K562 (cell line): ENCODE measurements around the gene ERBB3. TPM values are rescaled to one million over a fixed set of nuclear protein-coding genes. Genes with fewer than 3 reads are reported as not detected.

Experiments
- BHLHE40 ChIP-seq: IDR thresholded peaks from 2 replicates; pipeline ENCODE4 v1.6.1; 2011; ENCODE audit warnings: low read length, improper control_type of control experiment
- SIN3A ChIP-seq, 2 experiments: fragments of 150-350 bp in 1 of 2; IDR thresholded peaks; 2 replicates each; pipeline ENCODE4 v1.6.1; 2011 to 2016; ENCODE audit warnings: borderline replicate concordance in 2 of 2, low read depth in 2 of 2, low read length in 2 of 2, mild to moderate bottlenecking in 2 of 2, moderate library complexity in 2 of 2; ENCODE audit not compliant: control insufficient read depth in 1 of 2
- STAG1 ChIP-seq: sonication (generic); formaldehyde crosslinking; IDR thresholded peaks from 2 replicates; pipeline ENCODE4 v1.5.0; 2020; ENCODE audit warnings: missing genetic modification reagents, borderline replicate concordance
- TCF7 ChIP-seq: sonication (generic); IDR thresholded peaks from 2 replicates; pipeline ENCODE4 v1.6.1; 2016; ENCODE audit warnings: antibody characterized with exemption, borderline replicate concordance
- polyA plus RNA-seq, 8 experiments: library from polyadenylated mRNA; depleted of rRNA in 4 of 8; stranded (reverse) in 5 of 8; unstranded in 3 of 8; fragments of >200 nt; fragmentation: Nextera tagmentation in 2 of 8; fragmentation: Illumina TruSeq in 1 of 8; extraction: Ambion mirVana in 2 of 8; extraction: Trizol in 1 of 8; gene quantifications; 2 replicates each; pipeline versions ENCODE4 v1.2.1 to v1.2.3, GENCODE V29; 2011 to 2014; ENCODE audit warnings: inconsistent platforms in 1 of 8, missing spikeins in 1 of 8
- total RNA-seq, 7 experiments: library from RNA; depleted of rRNA in 6 of 7; stranded (reverse); fragments of >200 nt in 6 of 7; fragmentation: Illumina TruSeq in 2 of 7; extraction: Trizol in 2 of 7; gene quantifications; 2 replicates each; pipeline versions ENCODE4 v1.2.1 to v1.2.3, GENCODE V29; 2011 to 2021; ENCODE audit warnings: low replicate concordance in 1 of 7
- TF ChIP-seq, protein P1 (sequence below): sonication (generic); formaldehyde crosslinking; IDR thresholded peaks from 2 replicates; pipeline ENCODE4 v1.9.0; 2022; ENCODE audit warnings: mild to moderate bottlenecking, missing genetic modification reagents
- TF ChIP-seq, protein P2 (sequence below): sonication (generic); formaldehyde crosslinking; IDR thresholded peaks from 2 replicates; pipeline ENCODE4 v1.5.0; 2020; ENCODE audit warnings: missing genetic modification reagents
- TF ChIP-seq, protein P3 (sequence below): fragments of 450-650 bp; IDR thresholded peaks from 2 replicates; pipeline ENCODE4 v1.6.1; 2016; ENCODE audit warnings: borderline replicate concordance
- TF ChIP-seq, protein P4 (sequence below): fragments of 450-650 bp; IDR thresholded peaks from 2 replicates; pipeline ENCODE4 v1.6.1; 2017; ENCODE audit warnings: antibody characterized with exemption, mild to moderate bottlenecking

The ERBB3 gene
- total and polyA plus RNA-seq, 9 of the 15 experiments (the other 6 are each of a cell fraction or from before 2014, with no cell fraction given), result 1.5 to 5.4 (median 3.8) TPM

DNA sequence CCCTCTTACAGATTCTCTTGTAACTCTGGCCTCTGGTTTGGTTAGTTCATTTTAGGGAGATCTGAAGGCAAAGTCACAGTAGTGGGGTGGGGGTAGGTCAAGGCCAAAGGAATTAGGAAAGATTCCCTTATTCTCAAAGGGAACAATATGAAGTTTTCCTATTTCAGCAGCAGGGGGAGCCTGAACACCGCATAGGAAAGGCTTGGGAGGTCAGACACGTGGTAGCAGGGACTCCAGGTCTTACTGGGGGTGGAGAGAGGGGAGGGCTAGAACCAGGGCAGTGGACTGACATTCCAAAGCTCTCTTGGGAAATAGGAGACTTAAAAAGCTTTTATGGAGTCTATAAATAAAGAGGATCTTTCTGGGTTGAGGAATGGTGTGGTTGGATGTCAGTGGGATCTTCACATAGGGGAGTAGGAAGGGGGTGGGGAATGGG, 39.4 kb downstream of the ERBB3 start (continued):
- TF ChIP-seq, protein P1, sequence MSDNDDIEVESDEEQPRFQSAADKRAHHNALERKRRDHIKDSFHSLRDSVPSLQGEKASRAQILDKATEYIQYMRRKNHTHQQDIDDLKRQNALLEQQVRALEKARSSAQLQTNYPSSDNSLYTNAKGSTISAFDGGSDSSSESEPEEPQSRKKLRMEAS (CRISPR knock-in tag), result peak; percentile 84
- TF ChIP-seq TCF7 (no peak), STAG1 (CRISPR knock-in tag) (peak; percentile 64; the same call in 1 of the 2 replicates), SIN3A (IDR thresholded peaks at IDR 0.05; ENCODE audit: borderline replicate concordance in 2 of 2, control insufficient read depth in 1 of 2, low read depth in 2 of 2, low read length in 2 of 2) (peak; percentile 31 to 54; a peak in 1 of 4 replicates), BHLHE40 (peak; percentile 54; the same call in 1 of the 2 replicates)
- TF ChIP-seq, protein P2, sequence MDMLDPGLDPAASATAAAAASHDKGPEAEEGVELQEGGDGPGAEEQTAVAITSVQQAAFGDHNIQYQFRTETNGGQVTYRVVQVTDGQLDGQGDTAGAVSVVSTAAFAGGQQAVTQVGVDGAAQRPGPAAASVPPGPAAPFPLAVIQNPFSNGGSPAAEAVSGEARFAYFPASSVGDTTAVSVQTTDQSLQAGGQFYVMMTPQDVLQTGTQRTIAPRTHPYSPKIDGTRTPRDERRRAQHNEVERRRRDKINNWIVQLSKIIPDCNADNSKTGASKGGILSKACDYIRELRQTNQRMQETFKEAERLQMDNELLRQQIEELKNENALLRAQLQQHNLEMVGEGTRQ (CRISPR knock-in tag), result peak; percentile 85
- TF ChIP-seq, protein P3, sequence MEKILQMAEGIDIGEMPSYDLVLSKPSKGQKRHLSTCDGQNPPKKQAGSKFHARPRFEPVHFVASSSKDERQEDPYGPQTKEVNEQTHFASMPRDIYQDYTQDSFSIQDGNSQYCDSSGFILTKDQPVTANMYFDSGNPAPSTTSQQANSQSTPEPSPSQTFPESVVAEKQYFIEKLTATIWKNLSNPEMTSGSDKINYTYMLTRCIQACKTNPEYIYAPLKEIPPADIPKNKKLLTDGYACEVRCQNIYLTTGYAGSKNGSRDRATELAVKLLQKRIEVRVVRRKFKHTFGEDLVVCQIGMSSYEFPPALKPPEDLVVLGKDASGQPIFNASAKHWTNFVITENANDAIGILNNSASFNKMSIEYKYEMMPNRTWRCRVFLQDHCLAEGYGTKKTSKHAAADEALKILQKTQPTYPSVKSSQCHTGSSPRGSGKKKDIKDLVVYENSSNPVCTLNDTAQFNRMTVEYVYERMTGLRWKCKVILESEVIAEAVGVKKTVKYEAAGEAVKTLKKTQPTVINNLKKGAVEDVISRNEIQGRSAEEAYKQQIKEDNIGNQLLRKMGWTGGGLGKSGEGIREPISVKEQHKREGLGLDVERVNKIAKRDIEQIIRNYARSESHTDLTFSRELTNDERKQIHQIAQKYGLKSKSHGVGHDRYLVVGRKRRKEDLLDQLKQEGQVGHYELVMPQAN, result 0 out of 2 replicates have a peak, but pooled peaks have one; percentile 49
- TF ChIP-seq, protein P4, sequence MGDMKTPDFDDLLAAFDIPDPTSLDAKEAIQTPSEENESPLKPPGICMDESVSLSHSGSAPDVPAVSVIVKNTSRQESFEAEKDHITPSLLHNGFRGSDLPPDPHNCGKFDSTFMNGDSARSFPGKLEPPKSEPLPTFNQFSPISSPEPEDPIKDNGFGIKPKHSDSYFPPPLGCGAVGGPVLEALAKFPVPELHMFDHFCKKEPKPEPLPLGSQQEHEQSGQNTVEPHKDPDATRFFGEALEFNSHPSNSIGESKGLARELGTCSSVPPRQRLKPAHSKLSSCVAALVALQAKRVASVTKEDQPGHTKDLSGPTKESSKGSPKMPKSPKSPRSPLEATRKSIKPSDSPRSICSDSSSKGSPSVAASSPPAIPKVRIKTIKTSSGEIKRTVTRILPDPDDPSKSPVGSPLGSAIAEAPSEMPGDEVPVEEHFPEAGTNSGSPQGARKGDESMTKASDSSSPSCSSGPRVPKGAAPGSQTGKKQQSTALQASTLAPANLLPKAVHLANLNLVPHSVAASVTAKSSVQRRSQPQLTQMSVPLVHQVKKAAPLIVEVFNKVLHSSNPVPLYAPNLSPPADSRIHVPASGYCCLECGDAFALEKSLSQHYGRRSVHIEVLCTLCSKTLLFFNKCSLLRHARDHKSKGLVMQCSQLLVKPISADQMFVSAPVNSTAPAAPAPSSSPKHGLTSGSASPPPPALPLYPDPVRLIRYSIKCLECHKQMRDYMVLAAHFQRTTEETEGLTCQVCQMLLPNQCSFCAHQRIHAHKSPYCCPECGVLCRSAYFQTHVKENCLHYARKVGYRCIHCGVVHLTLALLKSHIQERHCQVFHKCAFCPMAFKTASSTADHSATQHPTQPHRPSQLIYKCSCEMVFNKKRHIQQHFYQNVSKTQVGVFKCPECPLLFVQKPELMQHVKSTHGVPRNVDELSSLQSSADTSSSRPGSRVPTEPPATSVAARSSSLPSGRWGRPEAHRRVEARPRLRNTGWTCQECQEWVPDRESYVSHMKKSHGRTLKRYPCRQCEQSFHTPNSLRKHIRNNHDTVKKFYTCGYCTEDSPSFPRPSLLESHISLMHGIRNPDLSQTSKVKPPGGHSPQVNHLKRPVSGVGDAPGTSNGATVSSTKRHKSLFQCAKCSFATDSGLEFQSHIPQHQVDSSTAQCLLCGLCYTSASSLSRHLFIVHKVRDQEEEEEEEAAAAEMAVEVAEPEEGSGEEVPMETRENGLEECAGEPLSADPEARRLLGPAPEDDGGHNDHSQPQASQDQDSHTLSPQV, result peak; percentile 70; the same call in 1 of the 2 replicates
